B cell (primary cell): ENCODE results near the gene DNAJB12. TPM values are rescaled to one million over a fixed set of nuclear protein-coding genes. Genes with fewer than 3 reads are reported as not detected.
A peak's percentile ranks its signal among the peaks of the same experiment; 100 is the strongest.

Source experiments
- ATAC-seq: fragments of 200-7000 bp; cut with Tn5 transposase; one replicate; pipeline ENCODE4 v1.10.0; 2021; ENCODE audit warnings: low read depth, mild to moderate bottlenecking, moderate number of reproducible peaks, moderate library complexity
- CTCF ChIA-PET: fragments of 350-600 bp; sonication (Branson Sonifier 250); formaldehyde crosslinking; loops from one replicate; lab custom pipeline; 2021; ENCODE audit warnings: antibody characterized with exemption, inconsistent platforms; lab: Charles Lee
- POLR2A ChIA-PET: fragments of 350-600 bp; sonication (Branson Sonifier 250); formaldehyde crosslinking; loops from one replicate; lab custom pipeline; 2021; ENCODE audit warnings: antibody characterized with exemption; lab: Charles Lee
- DNase-seq: peaks from one replicate; pipeline ENCODE4 v3.0.0; 2013
- H2AFZ ChIP-seq: 2 replicates; pipeline ENCODE4 v1.6.1; 2012; ENCODE audit warnings: mild to moderate bottlenecking, low read depth, low read length; ENCODE audit not compliant: insufficient read depth, poor library complexity, severe bottlenecking
- H3K27ac ChIP-seq, 2 donors: 1 replicate in 1 of 2; 2 replicates in 1 of 2; pipeline ENCODE4 v1.5.1; 2012 to 2013; ENCODE audit warnings: low read length in 2 of 2, mild to moderate bottlenecking in 2 of 2, moderate library complexity in 1 of 2
- H3K27me3 ChIP-seq, 4 experiments: fragments of 200-600 bp in 1 of 4; sonication (generic) in 1 of 4; replicated peaks in 1 of 4; 1 replicate in 2 of 4; 2 replicates in 2 of 4; pipeline versions ENCODE4 v1.6.1 to v1.7.0; 2013 to 2016; ENCODE audit warnings: low read length in 3 of 4, mild to moderate bottlenecking in 2 of 4, mixed read lengths in 1 of 4, moderate library complexity in 1 of 4; ENCODE audit not compliant: insufficient read depth in 4 of 4, control insufficient read depth in 3 of 4; ENCODE audit errors: control extremely low read depth in 1 of 4
- H3K36me3 ChIP-seq, 2 experiments: replicated peaks in 1 of 2; 1 replicate in 1 of 2; 2 replicates in 1 of 2; pipeline versions ENCODE4 v1.6.1 to v1.7.1; 2013; ENCODE audit warnings: low read length in 1 of 2; ENCODE audit not compliant: insufficient read depth in 2 of 2, control insufficient read depth in 1 of 2; ENCODE audit errors: control extremely low read depth in 1 of 2, extremely low read depth in 1 of 2
- H3K4me1 ChIP-seq, 2 donors: fragments of 200-600 bp in 1 of 2; sonication (generic) in 1 of 2; 1 replicate in 1 of 2; 2 replicates in 1 of 2; pipeline versions ENCODE4 v1.5.1 to v1.6.1; 2013 to 2017; ENCODE audit warnings: low read length in 2 of 2; ENCODE audit not compliant: control insufficient read depth in 2 of 2, insufficient read depth in 2 of 2
- H3K4me2 ChIP-seq: replicated peaks from 2 replicates; pipeline ENCODE3; 2012; ENCODE audit warnings: mild to moderate bottlenecking, low read depth, low read length; ENCODE audit not compliant: poor library complexity, severe bottlenecking
- H3K4me3 ChIP-seq, 5 experiments: fragments of 200-600 bp in 1 of 5; sonication (generic) in 1 of 5; 1 replicate in 3 of 5; 2 replicates in 2 of 5; pipeline versions ENCODE4 v1.5.1 to v1.7.0; 2011 to 2016; ENCODE audit warnings: low read length in 4 of 5, mild to moderate bottlenecking in 4 of 5, low read depth in 2 of 5, control low read depth in 1 of 5, moderate library complexity in 1 of 5; ENCODE audit not compliant: insufficient read depth in 1 of 5; ENCODE audit errors: control extremely low read depth in 1 of 5, extremely low read depth in 1 of 5
- H3K79me2 ChIP-seq: fragments of 200-600 bp; sonication (generic); one replicate; pipeline ENCODE4 v1.6.0; 2016; ENCODE audit warnings: low read length; ENCODE audit not compliant: control insufficient read depth, insufficient read depth
- H3K9ac ChIP-seq: fragments of 200-600 bp; sonication (generic); 2 replicates; pipeline ENCODE4 v1.6.1; 2017; ENCODE audit warnings: mild to moderate bottlenecking, low read length, moderate library complexity
- H3K9me3 ChIP-seq, 3 donors: one replicate each; pipeline versions ENCODE4 v1.6.1 to v1.7.1; 2013; ENCODE audit warnings: low read length in 2 of 3; ENCODE audit not compliant: control insufficient read depth in 2 of 3, insufficient read depth in 1 of 3; ENCODE audit errors: control extremely low read depth in 1 of 3
- H4K20me1 ChIP-seq: 2 replicates; pipeline ENCODE4 v1.6.0; 2012; ENCODE audit warnings: mild to moderate bottlenecking, low read length; ENCODE audit not compliant: insufficient read depth, control insufficient read depth, poor library complexity, severe bottlenecking
- H3K27ac Mint-ChIP-seq: one replicate; pipeline ENCODE4 v1.8.0; 2021; ENCODE audit warnings: mixed read lengths
- H3K27me3 Mint-ChIP-seq: one replicate; pipeline ENCODE4 v1.8.0; 2021; ENCODE audit warnings: mixed read lengths
- H3K4me1 Mint-ChIP-seq: one replicate; pipeline ENCODE4 v1.8.0; 2021; ENCODE audit warnings: mixed read lengths
- H3K4me3 Mint-ChIP-seq: one replicate; pipeline ENCODE4 v1.8.0; 2021; ENCODE audit warnings: mixed read lengths
- H3K9me3 Mint-ChIP-seq: one replicate; pipeline ENCODE4 v1.8.0; 2022; ENCODE audit warnings: mixed read lengths; ENCODE audit not compliant: insufficient read depth
- EZH2 ChIP-seq: IDR thresholded peaks from 2 replicates; pipeline ENCODE4 v1.6.1; 2012; ENCODE audit warnings: borderline replicate concordance, low read depth, mild to moderate bottlenecking, moderate library complexity, low read length; ENCODE audit not compliant: insufficient read depth, poor library complexity, severe bottlenecking
- WGBS: methylation state at CpG from one replicate; pipeline ENCODE4 v1.1.5; 2013; ENCODE audit warnings: missing lambda C conversion rate; ENCODE audit not compliant: insufficient coverage; 5-methylcytosine and 5-hydroxymethylcytosine counted together
- intact Hi-C: fragments of 100-400 bp; cut with micrococcal nuclease; formaldehyde crosslinking; loops from one replicate; pipeline ENCODE4 v1.10.0; 2022
- polyA plus RNA-seq: library from polyadenylated mRNA; depleted of rRNA; stranded (reverse); fragments of >200 nt; gene quantifications from 2 replicates; pipeline ENCODE4 v1.2.3, GENCODE V29; 2012
- total RNA-seq, 2 donors: library from RNA; stranded (reverse); fragments of 120-200 nt in 1 of 2; gene quantifications; 1 replicate in 1 of 2; 2 replicates in 1 of 2; pipeline versions ENCODE4 v1.2.3 to v1.2.4, GENCODE V29; 2013 to 2022
- TF ChIP-seq, protein P1 (sequence below): fragments of 200-600 bp; IDR thresholded peaks from one replicate; pipeline ENCODE4 v1.8.0; 2022; ENCODE audit warnings: antibody characterized with exemption, mild to moderate bottlenecking

DNAJB12 gene
- total and polyA plus RNA-seq, 2 donors (not counting 1 experiment from before 2014, with no cell fraction given) = 16.1 to 42.3 TPM

DNA sequence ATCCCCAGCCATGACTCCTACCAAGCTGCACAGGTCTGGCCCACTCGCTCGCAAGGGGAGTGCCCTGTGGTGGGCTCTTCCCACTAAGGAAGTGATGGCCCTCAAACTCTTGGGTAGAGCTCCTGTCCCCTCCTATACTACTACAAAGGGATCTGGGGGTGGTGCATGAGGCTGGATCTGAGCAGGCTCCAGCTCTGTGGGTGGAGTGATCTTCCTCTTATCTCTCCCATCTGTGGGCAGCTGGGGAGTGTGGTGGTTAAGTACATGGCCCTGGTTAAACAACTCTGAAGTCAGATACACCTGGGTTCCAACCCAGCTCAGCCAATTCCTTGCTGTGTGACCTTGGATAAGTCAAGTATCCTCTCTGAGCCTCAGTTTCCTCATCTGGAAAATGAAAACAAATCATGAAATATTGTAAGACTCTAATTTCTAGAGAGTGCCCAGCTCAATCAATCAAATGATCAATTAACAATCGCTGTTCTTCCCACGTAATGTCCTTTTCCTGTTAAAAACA, 63.6 kb downstream of the DNAJB12 start:
- ChIA-PET POLR2A (interaction anchor here (0.6 to 3.6 kb wide), 4 partner anchors 17 to 200 kb away, joined by 3 to 16 read pairs (median 3); partner anchors contain the start of gene DDIT4), CTCF (interaction anchor here (0.6 to 4.0 kb wide), 7 partner anchors 14 to 68 kb away, joined by 3 to 20 read pairs (median 4); no protein-coding TSS in a partner anchor)
- H3K4me1 ChIP-seq = peaks cover 12 to 17% of the 10 kb centered on the region in 2 donors
- intact Hi-C loops = no loop called here
- WGBS = 90% methylated on average over 2 of the region's 4 CpGs
- H3K9me3 ChIP-seq = peaks cover 0 to under 1% (median 0%) of the 10 kb centered on the region in 3 donors
- peaks cover 46% of the 10 kb centered on the region for H3K4me1 Mint-ChIP-seq
- TF ChIP-seq EZH2 = no peak
- TF ChIP-seq, protein P1, sequence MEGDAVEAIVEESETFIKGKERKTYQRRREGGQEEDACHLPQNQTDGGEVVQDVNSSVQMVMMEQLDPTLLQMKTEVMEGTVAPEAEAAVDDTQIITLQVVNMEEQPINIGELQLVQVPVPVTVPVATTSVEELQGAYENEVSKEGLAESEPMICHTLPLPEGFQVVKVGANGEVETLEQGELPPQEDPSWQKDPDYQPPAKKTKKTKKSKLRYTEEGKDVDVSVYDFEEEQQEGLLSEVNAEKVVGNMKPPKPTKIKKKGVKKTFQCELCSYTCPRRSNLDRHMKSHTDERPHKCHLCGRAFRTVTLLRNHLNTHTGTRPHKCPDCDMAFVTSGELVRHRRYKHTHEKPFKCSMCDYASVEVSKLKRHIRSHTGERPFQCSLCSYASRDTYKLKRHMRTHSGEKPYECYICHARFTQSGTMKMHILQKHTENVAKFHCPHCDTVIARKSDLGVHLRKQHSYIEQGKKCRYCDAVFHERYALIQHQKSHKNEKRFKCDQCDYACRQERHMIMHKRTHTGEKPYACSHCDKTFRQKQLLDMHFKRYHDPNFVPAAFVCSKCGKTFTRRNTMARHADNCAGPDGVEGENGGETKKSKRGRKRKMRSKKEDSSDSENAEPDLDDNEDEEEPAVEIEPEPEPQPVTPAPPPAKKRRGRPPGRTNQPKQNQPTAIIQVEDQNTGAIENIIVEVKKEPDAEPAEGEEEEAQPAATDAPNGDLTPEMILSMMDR = no peak
- no peak overlapping the region for H3K27ac ChIP-seq
- H3K27me3 ChIP-seq = no peaks in the 10 kb centered on the region
- H3K79me2 ChIP-seq = no peaks in the 10 kb centered on the region
- no peak overlapping the region for H2AFZ ChIP-seq
- no peak overlapping the region for H3K9ac ChIP-seq
- DNase-seq (no peak), ATAC-seq (no peak)
- H3K27me3 Mint-ChIP-seq = no peaks in the 10 kb centered on the region
- H3K4me3 Mint-ChIP-seq = no peak overlapping the region
- H3K4me2 ChIP-seq = no peak overlapping the region
- no peak overlapping the region for H3K27ac Mint-ChIP-seq
- no peaks in the 10 kb centered on the region for H4K20me1 ChIP-seq
- no peak overlapping the region for H3K4me3 ChIP-seq
- no peaks in the 10 kb centered on the region for H3K9me3 Mint-ChIP-seq
- H3K36me3 ChIP-seq = no peaks in the 10 kb centered on the region

DNA sequence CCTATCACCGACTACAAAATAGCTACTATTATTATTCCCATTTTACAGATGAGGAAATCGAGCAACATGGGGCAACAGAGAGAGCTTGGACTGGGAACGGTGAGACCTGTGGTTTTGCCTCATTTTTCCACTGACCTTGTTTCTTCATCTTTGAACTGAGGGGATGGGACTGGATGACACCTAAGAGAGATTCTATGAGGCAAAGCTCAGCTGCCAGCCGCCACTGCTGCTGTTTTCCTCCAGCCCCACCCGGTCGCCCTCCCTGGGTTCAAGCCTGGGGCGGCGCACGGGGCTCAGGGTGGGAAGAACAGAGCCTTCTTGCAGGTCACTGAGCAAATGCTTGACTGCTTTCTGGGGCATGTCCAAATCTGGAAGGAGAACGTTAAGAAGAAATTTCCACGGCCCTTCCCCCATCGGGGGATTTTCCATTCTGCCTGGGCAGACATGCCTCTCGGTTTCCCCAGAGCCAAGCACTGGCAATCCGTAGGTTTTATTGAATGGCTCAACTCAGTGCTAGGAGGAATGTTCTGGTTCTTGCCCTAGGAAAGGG, 68.7 kb downstream of the DNAJB12 start:
- H2AFZ ChIP-seq = peak overlapping the region; percentile 6
- H3K36me3 ChIP-seq = no peaks in the 10 kb centered on the region
- H3K9me3 ChIP-seq = peaks cover 0 to 10% (median 3%) of the 10 kb centered on the region in 3 donors
- WGBS = 48% methylated on average over 11 of the region's 14 CpGs
- peaks cover 23 to 29% of the 10 kb centered on the region in 2 donors for H3K4me1 ChIP-seq
- Mint-ChIP-seq H3K9me3 (no peaks in the 10 kb centered on the region), H3K4me1 (peaks cover 34% of the 10 kb centered on the region), H3K27me3 (no peaks in the 10 kb centered on the region), H3K27ac (peak overlapping the region; percentile 4), H3K4me3 (peak overlapping the region; percentile 37)
- no peak overlapping the region for H3K4me3 ChIP-seq
- H3K27me3 ChIP-seq = no peaks in the 10 kb centered on the region
- CTCF ChIA-PET = interaction anchor here (0.6 to 1.6 kb wide), 4 partner anchors 10 to 69 kb away, joined by 3 to 6 read pairs (median 4); no protein-coding TSS in a partner anchor
- POLR2A ChIA-PET = interaction anchor here (2.0 kb wide), 1 partner anchor 11 kb away, joined by 7 read pairs; no protein-coding TSS in a partner anchor
- H3K79me2 ChIP-seq = no peaks in the 10 kb centered on the region
- H3K4me2 ChIP-seq = peak overlapping the region; percentile 45
- intact Hi-C loops = no loop called here
- H4K20me1 ChIP-seq = no peaks in the 10 kb centered on the region
- ATAC-seq = peak; percentile 44
- no peak overlapping the region for H3K27ac ChIP-seq
- H3K9ac ChIP-seq = no peak overlapping the region
- no peak for DNase-seq
- no peak for TF ChIP-seq EZH2
- TF ChIP-seq, protein P1 = no peak
